CD14-positive monocyte (primary cell): Measurements from ENCODE around the gene PODXL. TPM values are rescaled to one million over a fixed set of nuclear protein-coding genes. Genes with fewer than 3 reads are reported as not detected.

ENCODE experiments used
- DNase-seq, 3 donors: peaks; one replicate each; pipeline ENCODE4 v3.0.0-alpha.2; 2011 to 2022
- H2AFZ ChIP-seq: 2 replicates; pipeline ENCODE4 v1.6.0; 2012; ENCODE audit warnings: mild to moderate bottlenecking, low read depth, low read length, inconsistent platforms; ENCODE audit not compliant: insufficient read depth, poor library complexity, severe bottlenecking
- H3K27ac ChIP-seq, 2 donors: 1 replicate in 1 of 2; 2 replicates in 1 of 2; pipeline ENCODE4 v1.5.1; 2012 to 2013; ENCODE audit warnings: low read length in 2 of 2, control low read depth in 1 of 2, inconsistent platforms in 1 of 2, low read depth in 1 of 2, mild to moderate bottlenecking in 1 of 2
- H3K27me3 ChIP-seq, 2 donors: one replicate each; pipeline versions ENCODE4 v1.6.0 to v1.6.1; 2011 to 2013; ENCODE audit warnings: low read length in 2 of 2; ENCODE audit not compliant: control insufficient read depth in 2 of 2, insufficient read depth in 2 of 2
- H3K36me3 ChIP-seq, 2 donors: replicated peaks in 1 of 2; 1 replicate in 1 of 2; 2 replicates in 1 of 2; pipeline versions ENCODE4 v1.5.1 to v1.6.1; 2012 to 2013; ENCODE audit warnings: low read length in 2 of 2, control low read depth in 1 of 2, inconsistent platforms in 1 of 2, mild to moderate bottlenecking in 1 of 2; ENCODE audit not compliant: insufficient read depth in 2 of 2, control insufficient read depth in 1 of 2
- H3K4me1 ChIP-seq, 2 donors: 1 replicate in 1 of 2; 2 replicates in 1 of 2; pipeline versions ENCODE4 v1.5.1 to v1.6.1; 2012 to 2013; ENCODE audit warnings: low read length in 2 of 2, control low read depth in 1 of 2, inconsistent platforms in 1 of 2, mild to moderate bottlenecking in 1 of 2, moderate library complexity in 1 of 2; ENCODE audit not compliant: insufficient read depth in 2 of 2, control insufficient read depth in 1 of 2
- H3K4me2 ChIP-seq: replicated peaks from 2 replicates; pipeline ENCODE3; 2012; ENCODE audit warnings: low read length, moderate library complexity, mild to moderate bottlenecking; ENCODE audit not compliant: poor library complexity, severe bottlenecking; ENCODE audit errors: extremely low read depth
- H3K4me3 ChIP-seq, 3 experiments: fragments of 200-600 bp in 1 of 3; sonication (generic) in 1 of 3; replicated peaks in 1 of 3; 1 replicate in 2 of 3; 2 replicates in 1 of 3; pipeline ENCODE4 v1.5.1; 2011 to 2013; ENCODE audit warnings: low read length in 3 of 3, mild to moderate bottlenecking in 3 of 3, control low read depth in 2 of 3, low read depth in 2 of 3, inconsistent platforms in 1 of 3, moderate library complexity in 1 of 3
- H3K79me2 ChIP-seq: 2 replicates; pipeline ENCODE4 v1.6.0; 2012; ENCODE audit warnings: mild to moderate bottlenecking, control low read depth, inconsistent platforms, low read length, moderate library complexity; ENCODE audit not compliant: insufficient read depth
- H3K9ac ChIP-seq: 2 replicates; pipeline ENCODE4 v1.6.0; 2017; ENCODE audit warnings: low read length, mild to moderate bottlenecking; ENCODE audit not compliant: insufficient read depth, poor library complexity, severe bottlenecking
- H3K9me3 ChIP-seq, 2 donors: replicated peaks in 1 of 2; 1 replicate in 1 of 2; 2 replicates in 1 of 2; pipeline versions ENCODE4 v1.5.1 to v1.6.1; 2012 to 2013; ENCODE audit warnings: low read length in 2 of 2, control low read depth in 1 of 2; ENCODE audit not compliant: control insufficient read depth in 1 of 2, insufficient read depth in 1 of 2
- H4K20me1 ChIP-seq: 2 replicates; pipeline ENCODE4 v1.6.0; 2012; ENCODE audit warnings: mild to moderate bottlenecking, low read length, control low read depth, moderate library complexity; ENCODE audit not compliant: insufficient read depth
- H3K27ac Mint-ChIP-seq, 7 donors: one replicate each; pipeline ENCODE4 v1.8.0; 2020; ENCODE audit warnings: mild to moderate bottlenecking in 7 of 7, mixed read lengths in 7 of 7, moderate library complexity in 6 of 7, inconsistent platforms in 2 of 7
- H3K27me3 Mint-ChIP-seq, 3 donors: one replicate each; pipeline ENCODE4 v1.8.0; 2021 to 2022; ENCODE audit warnings: low read depth in 3 of 3, mild to moderate bottlenecking in 3 of 3, mixed read lengths in 3 of 3, moderate library complexity in 3 of 3, inconsistent platforms in 1 of 3
- H3K36me3 Mint-ChIP-seq, 2 donors: one replicate each; pipeline ENCODE4 v1.8.0; 2020; ENCODE audit warnings: mixed read lengths in 2 of 2, inconsistent platforms in 1 of 2, mild to moderate bottlenecking in 1 of 2
- H3K4me1 Mint-ChIP-seq: one replicate; pipeline ENCODE4 v1.8.0; 2020; ENCODE audit warnings: mild to moderate bottlenecking, mixed read lengths
- H3K4me3 Mint-ChIP-seq, 2 donors: one replicate each; pipeline ENCODE4 v1.8.0; 2020; ENCODE audit warnings: mild to moderate bottlenecking in 2 of 2, mixed read lengths in 2 of 2, moderate library complexity in 1 of 2
- H3K9me3 Mint-ChIP-seq, 7 donors: one replicate each; pipeline ENCODE4 v1.8.0; 2020 to 2022; ENCODE audit warnings: mixed read lengths in 7 of 7, mild to moderate bottlenecking in 6 of 7, moderate library complexity in 6 of 7, inconsistent platforms in 2 of 7
- WGBS: methylation state at CpG from one replicate; pipeline ENCODE4 v1.1.5; 2013; ENCODE audit warnings: missing lambda C conversion rate; ENCODE audit not compliant: insufficient coverage; 5-methylcytosine and 5-hydroxymethylcytosine counted together
- intact Hi-C, 2 donors: fragments of 100-400 bp; cut with micrococcal nuclease; formaldehyde crosslinking; loops; one replicate each; pipeline versions ENCODE4 v1.15.0 to v1.15.1; 2023
- polyA plus RNA-seq, 3 donors: library from polyadenylated mRNA; depleted of rRNA in 1 of 3; unstranded in 2 of 3; stranded (reverse) in 1 of 3; fragments of 300-500 nt in 2 of 3; fragments of >200 nt in 1 of 3; fragmentation: Illumina TruSeq in 2 of 3; gene quantifications; 1 replicate in 2 of 3; 2 replicates in 1 of 3; pipeline ENCODE4 v1.2.3, GENCODE V29; 2012 to 2021
- TF ChIP-seq, protein P1 (sequence below): fragments of 200-600 bp; IDR thresholded peaks from one replicate; pipeline ENCODE4 v1.8.0; 2022; ENCODE audit warnings: antibody characterized with exemption, mild to moderate bottlenecking

Gene PODXL
- polyA plus RNA-seq, 3 donors: 0.20 to 0.25 TPM; not detected in 1

DNA sequence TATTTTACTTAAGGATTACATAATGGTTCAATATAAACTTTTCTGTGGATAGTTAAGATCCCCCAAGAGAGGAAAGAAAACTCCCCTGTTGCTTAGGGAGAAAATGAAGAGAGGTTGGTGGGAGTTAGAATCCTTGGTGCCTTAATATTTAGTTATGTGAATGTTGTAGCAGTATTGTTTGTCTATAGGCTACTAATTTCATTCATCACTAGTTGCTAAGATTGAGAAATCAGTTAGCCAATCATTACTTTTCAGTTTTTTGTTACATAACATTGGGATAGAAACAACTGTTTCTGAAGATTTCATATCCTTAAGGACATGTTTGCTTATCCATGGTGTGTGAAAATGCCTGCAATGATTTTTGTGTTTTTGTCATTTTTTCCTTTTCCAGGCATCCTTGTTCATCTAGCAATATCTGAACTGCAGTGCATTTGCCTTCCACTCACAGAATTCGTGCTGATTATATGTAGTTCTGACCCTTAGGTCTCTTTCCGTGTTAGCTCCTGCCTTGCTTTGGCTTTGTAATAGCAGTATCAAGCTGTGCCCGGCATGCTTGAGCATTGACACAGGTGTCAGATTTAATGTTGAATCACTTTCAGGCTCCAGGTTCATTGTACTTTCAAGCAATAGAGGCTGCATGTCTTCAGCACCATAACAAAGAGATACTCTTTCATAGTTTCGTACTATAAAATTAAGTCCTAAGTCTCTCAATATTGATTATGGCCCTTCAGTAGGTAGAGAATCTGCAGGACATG lies 85.0 kb downstream of the PODXL start:
- intact Hi-C loops: no loop called here
- 100% methylated on average over 2 of the region's 4 CpGs for WGBS
- H3K4me2 ChIP-seq: no peak overlapping the region
- no peak for DNase-seq
- no peak overlapping the region for H3K4me3 ChIP-seq
- H3K27ac ChIP-seq: no peak overlapping the region
- Mint-ChIP-seq H3K36me3 (peaks cover 69 to 79% of the 10 kb centered on the region in 2 donors), H3K4me1 (no peaks in the 10 kb centered on the region), H3K9me3 (no peaks in the 10 kb centered on the region), H3K4me3 (no peak overlapping the region), H3K27me3 (peaks cover 0 to 2% (median 0%) of the 10 kb centered on the region in 3 donors), H3K27ac (no peak overlapping the region)
- H3K79me2 ChIP-seq: no peaks in the 10 kb centered on the region
- H2AFZ ChIP-seq: no peak overlapping the region
- no peaks in the 10 kb centered on the region for H3K27me3 ChIP-seq
- no peaks in the 10 kb centered on the region for H3K4me1 ChIP-seq
- TF ChIP-seq, protein P1, sequence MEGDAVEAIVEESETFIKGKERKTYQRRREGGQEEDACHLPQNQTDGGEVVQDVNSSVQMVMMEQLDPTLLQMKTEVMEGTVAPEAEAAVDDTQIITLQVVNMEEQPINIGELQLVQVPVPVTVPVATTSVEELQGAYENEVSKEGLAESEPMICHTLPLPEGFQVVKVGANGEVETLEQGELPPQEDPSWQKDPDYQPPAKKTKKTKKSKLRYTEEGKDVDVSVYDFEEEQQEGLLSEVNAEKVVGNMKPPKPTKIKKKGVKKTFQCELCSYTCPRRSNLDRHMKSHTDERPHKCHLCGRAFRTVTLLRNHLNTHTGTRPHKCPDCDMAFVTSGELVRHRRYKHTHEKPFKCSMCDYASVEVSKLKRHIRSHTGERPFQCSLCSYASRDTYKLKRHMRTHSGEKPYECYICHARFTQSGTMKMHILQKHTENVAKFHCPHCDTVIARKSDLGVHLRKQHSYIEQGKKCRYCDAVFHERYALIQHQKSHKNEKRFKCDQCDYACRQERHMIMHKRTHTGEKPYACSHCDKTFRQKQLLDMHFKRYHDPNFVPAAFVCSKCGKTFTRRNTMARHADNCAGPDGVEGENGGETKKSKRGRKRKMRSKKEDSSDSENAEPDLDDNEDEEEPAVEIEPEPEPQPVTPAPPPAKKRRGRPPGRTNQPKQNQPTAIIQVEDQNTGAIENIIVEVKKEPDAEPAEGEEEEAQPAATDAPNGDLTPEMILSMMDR: no peak
- no peaks in the 10 kb centered on the region for H4K20me1 ChIP-seq
- peaks cover 51 to 94% of the 10 kb centered on the region in 2 donors for H3K36me3 ChIP-seq
- H3K9ac ChIP-seq: no peak overlapping the region
- no peaks in the 10 kb centered on the region for H3K9me3 ChIP-seq

DNA sequence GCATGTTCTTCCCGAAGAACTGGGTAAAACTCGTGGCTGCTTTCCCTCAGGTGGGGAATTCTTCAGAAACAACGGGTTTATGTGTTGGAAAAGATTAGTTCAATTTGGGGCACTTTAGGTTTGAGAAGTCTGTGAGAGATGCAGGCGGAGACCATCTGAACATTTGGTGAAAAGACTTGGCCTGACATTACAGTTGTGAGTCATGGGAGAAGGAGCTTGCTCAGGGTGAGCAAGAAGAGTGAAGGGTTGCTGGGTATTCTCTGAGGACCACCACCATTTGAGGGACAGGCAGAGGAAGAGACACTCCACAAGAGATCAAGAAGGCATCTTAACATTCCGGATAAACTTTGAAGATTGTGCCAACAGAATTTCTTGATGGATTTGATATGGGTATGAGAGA lies 88.6 kb downstream of the PODXL start:
- WGBS: 98% methylated on average over 4 of the region's 5 CpGs
- no peak overlapping the region for H3K9ac ChIP-seq
- H3K27me3 Mint-ChIP-seq: no peaks in the 10 kb centered on the region
- DNase-seq: no peak
- H3K79me2 ChIP-seq: no peaks in the 10 kb centered on the region
- no peak overlapping the region for H3K27ac ChIP-seq
- no peaks in the 10 kb centered on the region for H3K9me3 Mint-ChIP-seq
- H3K4me3 Mint-ChIP-seq: no peak overlapping the region
- no peak overlapping the region for H3K4me3 ChIP-seq
- H3K4me1 ChIP-seq: no peaks in the 10 kb centered on the region
- intact Hi-C loops: no loop called here
- H4K20me1 ChIP-seq: no peaks in the 10 kb centered on the region
- TF ChIP-seq, protein P1: no peak
- H3K36me3 Mint-ChIP-seq: peaks cover 71 to 77% of the 10 kb centered on the region in 2 donors
- H3K27ac Mint-ChIP-seq: no peak overlapping the region
- H3K27me3 ChIP-seq: no peaks in the 10 kb centered on the region
- H3K9me3 ChIP-seq: no peaks in the 10 kb centered on the region
- no peak overlapping the region for H2AFZ ChIP-seq
- H3K4me2 ChIP-seq: no peak overlapping the region
- H3K4me1 Mint-ChIP-seq: no peaks in the 10 kb centered on the region
- H3K36me3 ChIP-seq: peaks cover 73 to 100% of the 10 kb centered on the region in 2 donors
